Measurements from ENCODE around the gene PAPPA.

PAPPA gene

DNA sequence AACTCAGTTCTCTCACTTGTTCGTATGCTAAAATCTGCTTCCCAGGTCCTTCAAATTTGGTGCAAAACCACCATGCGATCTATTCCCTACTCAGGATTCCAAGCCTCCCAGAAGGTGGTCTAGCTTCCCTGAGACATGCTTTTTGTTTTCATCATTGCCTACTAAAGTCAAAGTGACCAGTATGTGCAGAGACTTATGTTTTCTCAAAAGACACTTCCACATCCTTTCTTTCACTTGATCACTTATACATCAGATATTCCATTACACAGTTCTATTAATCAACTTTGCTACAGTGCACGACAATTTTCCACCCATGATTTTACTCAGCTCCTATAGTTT, 242.1 kb downstream of the PAPPA start:
- H3K4me3 ChIP-seq (ENCODE audit: low read length), result no peak overlapping the region
- no peak for DNase-seq (ENCODE audit: low read depth)
- TF ChIP-seq, protein P1, sequence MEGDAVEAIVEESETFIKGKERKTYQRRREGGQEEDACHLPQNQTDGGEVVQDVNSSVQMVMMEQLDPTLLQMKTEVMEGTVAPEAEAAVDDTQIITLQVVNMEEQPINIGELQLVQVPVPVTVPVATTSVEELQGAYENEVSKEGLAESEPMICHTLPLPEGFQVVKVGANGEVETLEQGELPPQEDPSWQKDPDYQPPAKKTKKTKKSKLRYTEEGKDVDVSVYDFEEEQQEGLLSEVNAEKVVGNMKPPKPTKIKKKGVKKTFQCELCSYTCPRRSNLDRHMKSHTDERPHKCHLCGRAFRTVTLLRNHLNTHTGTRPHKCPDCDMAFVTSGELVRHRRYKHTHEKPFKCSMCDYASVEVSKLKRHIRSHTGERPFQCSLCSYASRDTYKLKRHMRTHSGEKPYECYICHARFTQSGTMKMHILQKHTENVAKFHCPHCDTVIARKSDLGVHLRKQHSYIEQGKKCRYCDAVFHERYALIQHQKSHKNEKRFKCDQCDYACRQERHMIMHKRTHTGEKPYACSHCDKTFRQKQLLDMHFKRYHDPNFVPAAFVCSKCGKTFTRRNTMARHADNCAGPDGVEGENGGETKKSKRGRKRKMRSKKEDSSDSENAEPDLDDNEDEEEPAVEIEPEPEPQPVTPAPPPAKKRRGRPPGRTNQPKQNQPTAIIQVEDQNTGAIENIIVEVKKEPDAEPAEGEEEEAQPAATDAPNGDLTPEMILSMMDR (IDR thresholded peaks at IDR 0.05; ENCODE audit: insufficient read depth, low read depth, low read length, missing control alignments), result no peak

DNA sequence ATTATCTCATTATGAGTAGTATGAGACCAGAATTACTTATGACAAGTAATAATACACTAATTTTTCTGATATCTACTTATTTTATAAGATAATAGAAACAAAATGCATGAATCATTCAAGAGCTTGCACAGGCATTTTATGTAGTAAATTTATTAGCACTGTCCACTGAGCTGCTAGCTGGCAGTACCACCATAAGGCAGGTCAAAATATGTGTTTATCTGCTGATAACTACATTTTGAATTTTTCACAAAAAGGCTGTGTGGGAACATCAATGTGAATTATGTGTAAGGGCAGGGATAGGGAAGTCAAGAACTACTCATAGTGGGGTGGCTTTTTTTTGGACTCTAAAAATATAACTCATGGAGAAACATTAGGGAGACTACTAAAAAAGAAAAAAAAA, 249.6 kb downstream of the PAPPA start:
- no peak overlapping the region for H3K4me3 ChIP-seq (ENCODE audit: low read length)
- DNase-seq (ENCODE audit: low read depth), result no peak
- TF ChIP-seq, protein P1 (IDR thresholded peaks at IDR 0.05; ENCODE audit: insufficient read depth, low read depth, low read length, missing control alignments), result no peak

DNA sequence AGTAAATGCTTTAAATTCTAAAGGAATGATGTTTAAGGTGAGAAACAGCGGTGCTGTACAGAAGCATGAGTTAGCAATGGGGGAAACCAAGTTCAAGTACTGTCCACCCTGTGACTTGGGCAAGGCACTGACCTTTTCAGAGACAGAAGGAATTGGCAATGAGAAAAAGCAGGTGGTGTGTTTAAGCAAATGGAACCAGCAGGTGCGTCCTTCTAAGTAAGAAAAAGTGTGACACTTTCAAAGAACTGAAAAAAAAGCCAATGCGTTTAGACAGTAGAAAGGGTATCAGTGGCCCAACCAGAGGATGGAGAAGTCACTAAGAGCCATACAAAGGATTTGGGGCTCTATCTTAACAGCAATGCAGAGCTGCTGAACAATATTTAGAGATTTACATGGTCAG, 250.6 kb downstream of the PAPPA start:
- H3K4me3 ChIP-seq (ENCODE audit: low read length), result no peak overlapping the region
- TF ChIP-seq, protein P1 (IDR thresholded peaks at IDR 0.05; ENCODE audit: insufficient read depth, low read depth, low read length, missing control alignments), result no peak
- DNase-seq (ENCODE audit: low read depth), result no peak

DNA sequence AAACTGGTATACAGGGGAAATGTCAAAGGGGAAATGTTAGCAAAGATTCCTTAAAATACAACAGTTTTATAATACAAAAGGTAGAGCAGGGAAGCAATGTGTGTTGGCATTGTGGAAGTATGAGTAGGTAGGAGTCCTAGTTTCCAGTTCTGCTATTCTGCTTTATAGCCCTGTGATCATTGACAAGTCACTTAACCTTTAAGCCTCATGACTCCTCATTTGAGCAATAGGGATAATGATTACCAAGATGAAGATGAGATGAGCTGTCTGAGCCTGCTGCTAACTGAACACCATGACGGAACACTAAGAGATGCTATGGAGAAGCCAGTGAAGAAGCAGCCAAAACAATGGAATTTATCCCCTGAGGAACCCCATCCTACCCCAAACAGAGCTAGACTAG, 251.7 kb downstream of the PAPPA start:
- TF ChIP-seq, protein P1 (IDR thresholded peaks at IDR 0.05; ENCODE audit: insufficient read depth, low read depth, low read length, missing control alignments), result no peak

DNA sequence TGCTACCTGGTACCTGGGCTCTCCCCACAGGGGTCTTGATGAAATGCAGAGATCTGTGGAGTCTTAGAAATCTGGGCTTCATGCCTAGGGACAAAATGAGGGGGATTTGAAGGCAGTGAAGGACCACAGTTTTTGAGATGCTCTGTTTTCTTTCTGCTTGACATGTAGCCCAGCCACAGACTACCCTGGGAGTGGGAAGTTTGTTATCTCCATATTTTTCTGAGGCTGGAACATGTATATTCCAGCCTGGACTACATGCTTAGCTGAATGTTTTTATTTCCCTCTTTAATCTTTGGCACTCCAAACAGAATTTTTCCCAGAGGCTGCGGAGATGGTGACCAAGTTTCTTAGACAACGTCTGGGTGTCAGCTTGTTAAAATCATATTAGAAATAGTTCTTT, 252.9 kb downstream of the PAPPA start:
- H3K4me3 ChIP-seq (ENCODE audit: low read length), result no peak overlapping the region
- TF ChIP-seq, protein P1 (IDR thresholded peaks at IDR 0.05; ENCODE audit: insufficient read depth, low read depth, low read length, missing control alignments), result no peak

More for the DNA sequence above, 251.7 kb downstream of the PAPPA start:
- DNase-seq (ENCODE audit: low read depth), result no peak
- H3K4me3 ChIP-seq (ENCODE audit: low read length), result no peak overlapping the region

DNA sequence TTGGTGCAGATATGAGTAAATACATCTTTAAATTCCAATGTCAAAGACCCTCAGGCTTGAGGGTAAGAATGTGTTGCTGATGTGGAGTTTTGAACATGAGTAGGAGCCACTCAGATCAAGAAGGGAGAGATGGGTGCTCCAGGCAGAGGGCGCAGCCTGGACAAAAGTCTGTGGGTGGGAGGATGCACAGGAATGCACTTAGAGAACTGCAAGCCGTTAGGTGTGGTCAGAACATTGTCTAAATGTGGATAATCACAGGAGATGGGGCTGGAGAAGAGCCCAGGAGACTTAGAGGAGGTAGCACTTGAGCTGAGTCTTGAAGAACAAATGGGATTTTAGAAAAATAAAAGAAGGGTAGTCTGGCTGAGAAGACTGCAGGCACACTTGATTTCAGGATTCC, 255.5 kb downstream of the PAPPA start:
- no peak overlapping the region for H3K4me3 ChIP-seq (ENCODE audit: low read length)
- DNase-seq (ENCODE audit: low read depth), result no peak
- TF ChIP-seq, protein P1 (IDR thresholded peaks at IDR 0.05; ENCODE audit: insufficient read depth, low read depth, low read length, missing control alignments), result no peak

More for the DNA sequence above, 252.9 kb downstream of the PAPPA start:
- no peak for DNase-seq (ENCODE audit: low read depth)

DNA sequence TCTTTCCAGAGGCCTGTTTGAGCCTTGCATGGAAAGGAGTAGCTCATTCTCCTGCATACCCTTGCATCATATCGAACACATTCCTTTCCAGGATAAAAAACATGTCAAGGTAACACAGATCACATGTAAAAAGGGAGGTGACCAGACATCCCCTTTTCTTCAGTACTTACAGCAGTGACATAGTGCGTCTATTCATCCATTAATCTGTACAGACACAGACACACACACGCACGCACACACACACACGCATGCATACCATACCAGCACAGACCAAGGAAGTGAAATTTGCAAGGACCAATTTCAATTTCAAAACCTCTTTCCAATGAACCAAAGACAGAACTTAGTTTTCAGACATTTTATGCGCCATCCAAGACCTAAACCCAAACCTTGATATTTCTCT, 256.0 kb downstream of the PAPPA start:
- no peak overlapping the region for H3K4me3 ChIP-seq (ENCODE audit: low read length)
- TF ChIP-seq, protein P1 (IDR thresholded peaks at IDR 0.05; ENCODE audit: insufficient read depth, low read depth, low read length, missing control alignments), result no peak
- no peak for DNase-seq (ENCODE audit: low read depth)

Measured in epithelial cell of esophagus (primary cell).